ENCODE measurements around the gene APOO. TPM values are rescaled to one million over a fixed set of nuclear protein-coding genes. Genes with fewer than 3 reads are reported as not detected.

APOO gene
- polyA plus RNA-seq, 1 donor from 2014 or later: 42.5 TPM

- Histone ChIP-seq H3K4me3 (ENCODE audit: low read length) (no peak overlapping the region), H3K9me2 (ENCODE audit: insufficient read depth, low read length) (no peaks in the 10 kb centered on the region), H4K20me1 (ENCODE audit: insufficient read depth) (no peaks in the 10 kb centered on the region), H3K9me3 (ENCODE audit: low read length) (no peaks in the 10 kb centered on the region), H3K79me2 (replicated peaks; ENCODE audit: insufficient read depth, low read length) (no peaks in the 10 kb centered on the region), H3K4me2 (ENCODE audit: low read length) (no peak overlapping the region), H3F3A (ENCODE audit: insufficient read depth, low read length, poor library complexity, severe bottlenecking) (no peaks in the 10 kb centered on the region), H3K9ac (ENCODE audit: low read length) (no peak overlapping the region), H3K27me3 (ENCODE audit: insufficient read depth, low read depth, low read length) (no peaks in the 10 kb centered on the region), H3K27ac (ENCODE audit: low read length) (no peak overlapping the region), H2AFZ (ENCODE audit: low read depth, low read length) (no peak overlapping the region), H3K36me3 (ENCODE audit: insufficient read depth, low read length) (no peaks in the 10 kb centered on the region)
- no peak for TF ChIP-seq POLR2AphosphoS5 (IDR thresholded peaks at IDR 0.05)
- TF ChIP-seq EZH2 (IDR thresholded peaks at IDR 0.05; ENCODE audit: borderline replicate concordance, insufficient read depth, low read length, poor library complexity, severe bottlenecking): no peak
- TF ChIP-seq MXI1 (conservative IDR thresholded peaks at IDR 0.05; ENCODE audit: poor library complexity, severe bottlenecking): no peak
- TF ChIP-seq CTCF (IDR thresholded peaks at IDR 0.05; ENCODE audit: poor library complexity, severe bottlenecking): no peak
- no peak for TF ChIP-seq SMC3 (conservative IDR thresholded peaks at IDR 0.05; ENCODE audit: poor library complexity)
- no peak for TF ChIP-seq RAD21 (conservative IDR thresholded peaks at IDR 0.05)
- no peak for TF ChIP-seq EP300 (conservative IDR thresholded peaks at IDR 0.05; ENCODE audit: poor library complexity, severe bottlenecking)
- TF ChIP-seq TAF1 (IDR thresholded peaks at IDR 0.05; ENCODE audit: low read depth): no peak
- no peak for TF ChIP-seq REST (IDR thresholded peaks at IDR 0.05; ENCODE audit: borderline replicate concordance)
These were observed 105.3 kb downstream of the APOO start for GRCh38 chrX:23802431-23802830.

GRCh38 chrX:23799469-23800065 lies 108.2 kb downstream of the APOO start:
- Histone ChIP-seq H3K9me3 (ENCODE audit: low read length) (no peaks in the 10 kb centered on the region), H3K27ac (ENCODE audit: low read length) (no peak overlapping the region), H3K9me2 (ENCODE audit: insufficient read depth, low read length) (no peaks in the 10 kb centered on the region), H3K4me2 (ENCODE audit: low read length) (no peak overlapping the region), H3K36me3 (ENCODE audit: insufficient read depth, low read length) (no peaks in the 10 kb centered on the region), H3K27me3 (ENCODE audit: insufficient read depth, low read depth, low read length) (no peaks in the 10 kb centered on the region), H3K4me3 (ENCODE audit: low read length) (no peak overlapping the region), H4K20me1 (ENCODE audit: insufficient read depth) (no peaks in the 10 kb centered on the region), H3K9ac (ENCODE audit: low read length) (no peak overlapping the region), H3F3A (ENCODE audit: insufficient read depth, low read length, poor library complexity, severe bottlenecking) (no peaks in the 10 kb centered on the region), H3K79me2 (replicated peaks; ENCODE audit: insufficient read depth, low read length) (no peaks in the 10 kb centered on the region), H2AFZ (ENCODE audit: low read depth, low read length) (no peak overlapping the region)
- TF ChIP-seq MXI1 (conservative IDR thresholded peaks at IDR 0.05; ENCODE audit: poor library complexity, severe bottlenecking): no peak
- TF ChIP-seq TAF1 (IDR thresholded peaks at IDR 0.05; ENCODE audit: low read depth): no peak
- no peak for TF ChIP-seq CTCF (IDR thresholded peaks at IDR 0.05; ENCODE audit: poor library complexity, severe bottlenecking)
- no peak for TF ChIP-seq EP300 (conservative IDR thresholded peaks at IDR 0.05; ENCODE audit: poor library complexity, severe bottlenecking)
- no peak for TF ChIP-seq POLR2AphosphoS5 (IDR thresholded peaks at IDR 0.05)
- TF ChIP-seq EZH2 (IDR thresholded peaks at IDR 0.05; ENCODE audit: borderline replicate concordance, insufficient read depth, low read length, poor library complexity, severe bottlenecking): no peak
- no peak for TF ChIP-seq REST (IDR thresholded peaks at IDR 0.05; ENCODE audit: borderline replicate concordance)
- TF ChIP-seq RAD21 (conservative IDR thresholded peaks at IDR 0.05): no peak
- TF ChIP-seq SMC3 (conservative IDR thresholded peaks at IDR 0.05; ENCODE audit: poor library complexity): no peak

Measured in neural cell (in vitro differentiated cells).